Measurements from ENCODE around the gene SLC9A5. TPM values are rescaled to one million over a fixed set of nuclear protein-coding genes. Genes with fewer than 3 reads are reported as not detected.

SLC9A5 gene
- total RNA-seq, 1 experiment from 2014 or later, result 5.2 TPM

GRCh38 chr16:67202426-67202825, 46.4 kb upstream of the SLC9A5 start:
- peaks cover 44% of the 10 kb centered on the region for H3K4me1 ChIP-seq (replicated peaks; ENCODE audit: insufficient read depth)
- DNase-seq, result no peak
- no peak overlapping the region for H3K4me2 ChIP-seq
- peaks cover 46% of the 10 kb centered on the region for H3F3A ChIP-seq (ENCODE audit: insufficient read depth, low read depth)
- H3K4me3 ChIP-seq, result no peak overlapping the region
- no peak overlapping the region for H3K27ac ChIP-seq
- no peak overlapping the region for H2AFZ ChIP-seq
- peaks cover 16% of the 10 kb centered on the region for H3K79me2 ChIP-seq (ENCODE audit: low read depth)
- H3K9me3 ChIP-seq (ENCODE audit: insufficient read depth, low read depth), result no peaks in the 10 kb centered on the region
- TF ChIP-seq CTCF (conservative IDR thresholded peaks at IDR 0.05), result no peak
- TF ChIP-seq EZH2 (IDR thresholded peaks at IDR 0.05; ENCODE audit: low read depth), result no peak
- POLR2A ChIA-PET (ENCODE audit: unreplicated experiment), result interaction anchor here (0.5 to 0.6 kb wide), 2 partner anchors 39 to 63 kb away, joined by 4 to 5 read pairs; no protein-coding TSS in a partner anchor
- BruUV-seq (replicated peaks), result no TSS peak
- CTCF ChIA-PET, result interaction anchor here (0.7 kb wide), 1 partner anchor 44 kb away, joined by 6 read pairs; no protein-coding TSS in a partner anchor
- no peaks in the 10 kb centered on the region for H3K9me2 ChIP-seq (ENCODE audit: insufficient read depth)
- no peaks in the 10 kb centered on the region for H3K27me3 ChIP-seq (ENCODE audit: insufficient read depth, low read depth)
- intact Hi-C loops (cut with micrococcal nuclease; ENCODE audit: unreplicated experiment), result no loop called here
- H3K36me3 ChIP-seq (ENCODE audit: low read depth), result 0 out of 2 replicates have a peak, but pooled peaks cover 3% of the 10 kb centered on the region
- peaks cover 11% of the 10 kb centered on the region; the same call in 1 of the 2 replicates for H4K20me1 ChIP-seq (ENCODE audit: insufficient read depth)

GRCh38 chr16:67202956-67203493, 45.8 kb upstream of the SLC9A5 start:
- peaks cover 44% of the 10 kb centered on the region for H3K4me1 ChIP-seq (replicated peaks; ENCODE audit: insufficient read depth)
- H4K20me1 ChIP-seq (ENCODE audit: insufficient read depth), result peaks cover 5% of the 10 kb centered on the region; the same call in 1 of the 2 replicates
- no peak for DNase-seq
- ChIA-PET POLR2A (ENCODE audit: unreplicated experiment) (interaction anchor here (0.5 kb wide), 1 partner anchor 39 kb away, joined by 4 read pairs; no protein-coding TSS in a partner anchor), CTCF (no interaction called here)
- no peaks in the 10 kb centered on the region for H3K9me3 ChIP-seq (ENCODE audit: insufficient read depth, low read depth)
- intact Hi-C loops (cut with micrococcal nuclease; ENCODE audit: unreplicated experiment), result no loop called here
- no peak overlapping the region for H3K4me2 ChIP-seq
- no peak overlapping the region for H3K4me3 ChIP-seq
- TF ChIP-seq EZH2 (IDR thresholded peaks at IDR 0.05; ENCODE audit: low read depth) (no peak), CTCF (conservative IDR thresholded peaks at IDR 0.05) (no peak)
- no peaks in the 10 kb centered on the region for H3K27me3 ChIP-seq (ENCODE audit: insufficient read depth, low read depth)
- H3K27ac ChIP-seq, result no peak overlapping the region
- BruUV-seq (replicated peaks), result no TSS peak
- no peaks in the 10 kb centered on the region for H3K9me2 ChIP-seq (ENCODE audit: insufficient read depth)
- peaks cover 45% of the 10 kb centered on the region for H3F3A ChIP-seq (ENCODE audit: insufficient read depth, low read depth)
- H3K79me2 ChIP-seq (ENCODE audit: low read depth), result peaks cover 16% of the 10 kb centered on the region
- 0 out of 2 replicates have a peak, but pooled peaks cover 3% of the 10 kb centered on the region for H3K36me3 ChIP-seq (ENCODE audit: low read depth)
- no peak overlapping the region for H2AFZ ChIP-seq

GRCh38 chr16:67204076-67204475, 44.7 kb upstream of the SLC9A5 start:
- Histone ChIP-seq H3K4me1 (replicated peaks; ENCODE audit: insufficient read depth) (peaks cover 44% of the 10 kb centered on the region), H4K20me1 (ENCODE audit: insufficient read depth) (peaks cover 4% of the 10 kb centered on the region; the same call in 1 of the 2 replicates), H3K9me3 (ENCODE audit: insufficient read depth, low read depth) (no peaks in the 10 kb centered on the region), H3K4me3 (no peak overlapping the region), H3K27me3 (ENCODE audit: insufficient read depth, low read depth) (no peaks in the 10 kb centered on the region), H3K36me3 (ENCODE audit: low read depth) (0 out of 2 replicates have a peak, but pooled peaks cover 3% of the 10 kb centered on the region), H3K9me2 (ENCODE audit: insufficient read depth) (no peaks in the 10 kb centered on the region), H2AFZ (no peak overlapping the region), H3K79me2 (ENCODE audit: low read depth) (peaks cover 16% of the 10 kb centered on the region), H3K27ac (no peak overlapping the region), H3F3A (ENCODE audit: insufficient read depth, low read depth) (peaks cover 45% of the 10 kb centered on the region), H3K4me2 (no peak overlapping the region)
- ChIA-PET POLR2A (ENCODE audit: unreplicated experiment) (no interaction called here), CTCF (no interaction called here)
- no peak for DNase-seq
- intact Hi-C loops (cut with micrococcal nuclease; ENCODE audit: unreplicated experiment), result no loop called here
- BruUV-seq (replicated peaks), result no TSS peak
- no peak for TF ChIP-seq EZH2 (IDR thresholded peaks at IDR 0.05; ENCODE audit: low read depth)
- TF ChIP-seq CTCF (conservative IDR thresholded peaks at IDR 0.05), result no peak
